ENCODE data around the gene MIP.
"Not testable (repeated sequence)": the region's sequence is repeated elsewhere in the genome, so short reads cannot be mapped to it uniquely, and the experiment has no call there.

MIP gene

GRCh38 chr12:56454557-56454956, at the start of gene MIP:
Gene MIP, minus strand, starts transcription at chr12:56454657. Its CDS starts 44 bp downstream, at chr12:56454613.
- H3K4me3 ChIP-seq (ENCODE audit: low read length), result no peak within 1 kb of the TSS
- TF ChIP-seq ZNF274 (IDR thresholded peaks at IDR 0.05; ENCODE audit: low read depth, low read length), result no peak

DNA sequence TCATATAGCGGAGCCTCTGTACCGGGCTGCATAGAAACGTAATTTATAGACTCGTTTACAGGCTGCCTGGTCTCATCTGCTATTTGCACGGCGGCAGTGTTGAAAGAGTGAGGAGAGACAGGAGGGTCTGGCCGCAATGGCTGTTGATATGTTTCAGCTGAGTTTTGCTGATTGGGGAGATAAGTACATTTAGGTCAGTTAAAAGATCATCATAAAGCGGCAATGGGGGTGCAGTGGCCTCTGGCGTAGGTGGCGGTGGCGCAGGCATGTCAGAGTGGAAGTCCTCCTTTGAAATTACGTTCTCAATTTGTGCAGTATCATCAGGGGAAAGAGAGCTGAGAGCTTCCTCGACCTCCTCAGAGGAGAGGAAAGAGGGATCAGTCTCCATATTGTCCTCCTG, 45.4 kb upstream of the MIP start:
- H3K4me3 ChIP-seq (ENCODE audit: low read length), result not testable (repeated sequence)

GRCh38 chr12:56499452-56499851, 45.0 kb upstream of the MIP start:
- H3K4me3 ChIP-seq (ENCODE audit: low read length), result not testable (repeated sequence)

DNA sequence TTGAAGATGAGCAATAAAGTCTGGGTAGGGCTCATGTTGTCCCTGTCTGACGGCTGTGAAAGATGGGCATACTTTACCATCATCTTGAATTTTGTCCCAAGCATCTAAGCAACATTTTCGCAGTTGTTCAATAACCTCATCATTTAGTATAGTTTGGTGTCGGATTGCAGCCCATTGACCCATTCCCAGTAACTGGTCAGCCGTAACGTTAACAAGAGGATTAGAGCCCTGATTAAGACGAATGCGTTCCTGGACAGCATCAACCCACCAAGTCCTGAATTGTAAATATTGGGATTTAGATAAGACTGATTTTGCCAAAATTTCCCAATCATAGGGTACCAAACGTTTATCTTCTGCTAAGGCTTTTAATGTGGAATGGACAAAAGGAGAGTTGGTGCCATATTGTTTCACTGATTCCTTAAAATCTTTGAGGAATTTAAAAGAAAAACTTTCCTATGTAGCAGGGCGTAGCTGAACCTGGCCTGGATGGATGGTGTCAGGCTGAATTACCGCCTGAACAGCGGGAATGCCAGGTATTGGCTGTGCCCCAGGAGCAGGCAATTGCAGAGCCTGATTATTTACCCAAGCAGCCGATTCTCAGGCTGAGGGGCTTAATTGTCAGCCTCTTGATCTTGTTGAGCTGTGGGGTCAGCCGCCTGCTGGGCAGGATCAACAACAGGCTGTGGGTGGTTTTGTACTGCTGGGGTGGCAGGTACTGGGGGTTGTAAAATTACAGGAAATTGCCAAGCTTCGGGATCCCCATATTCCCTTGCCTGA, 43.9 kb upstream of the MIP start:
- not testable (repeated sequence) for H3K4me3 ChIP-seq (ENCODE audit: low read length)

- H3K4me3 ChIP-seq (ENCODE audit: low read length), result not testable (repeated sequence)
Measured at GRCh38 chr12:56496704-56497103, 42.2 kb upstream of the MIP start.

GRCh38 chr12:56494481-56494880, 40.0 kb upstream of the MIP start:
- H3K4me3 ChIP-seq (ENCODE audit: low read length), result not testable (repeated sequence)

DNA sequence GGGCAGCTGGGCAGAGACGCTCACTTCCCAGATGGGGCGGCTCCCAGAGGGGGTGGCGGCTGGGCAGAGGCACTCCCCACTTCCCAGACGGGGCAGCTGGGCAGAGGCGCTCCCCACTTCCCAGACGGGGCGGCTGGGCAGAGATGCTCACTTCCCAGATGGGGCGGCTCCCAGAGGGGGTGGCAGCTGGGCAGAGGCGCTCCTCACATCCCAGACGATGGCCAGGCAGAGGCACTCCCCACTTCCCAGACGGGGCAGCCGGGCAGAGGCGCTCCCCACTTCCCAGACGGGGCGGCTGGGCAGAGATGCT, 39.6 kb upstream of the MIP start:
- not testable (repeated sequence) for H3K4me3 ChIP-seq (ENCODE audit: low read length)

- H3K4me3 ChIP-seq (ENCODE audit: low read length), result not testable (repeated sequence)
Measured at GRCh38 chr12:56493409-56494105, 39.1 kb upstream of the MIP start.

DNA sequence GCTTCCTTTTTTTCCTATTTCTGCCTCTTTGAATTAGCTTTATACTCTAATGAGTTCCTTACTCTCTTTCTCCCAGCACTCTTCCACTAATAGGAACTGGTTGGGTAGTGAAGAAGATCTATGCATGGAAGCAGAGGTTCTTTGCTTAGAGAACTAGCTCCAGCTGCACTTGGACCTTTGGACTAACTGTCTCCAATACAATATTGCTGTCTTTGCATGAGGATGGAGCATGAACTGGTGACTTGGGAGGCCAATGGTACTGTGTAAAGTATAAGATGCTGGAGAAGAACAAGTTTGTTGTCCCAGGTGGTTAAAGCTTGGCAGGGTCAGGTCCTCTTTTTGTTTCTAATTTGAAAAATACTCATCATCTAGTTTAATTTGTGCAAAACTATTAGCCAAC, 35.9 kb upstream of the MIP start:
- TF ChIP-seq ZNF274 (IDR thresholded peaks at IDR 0.05; ENCODE audit: low read depth, low read length), result no peak

GRCh38 chr12:56488041-56488955, 33.8 kb upstream of the MIP start, which contains the start of gene GLS2:
Gene GLS2, minus strand, starts transcription at chr12:56488161. Its CDS starts 43 bp downstream, at chr12:56488118.
- H3K4me3 ChIP-seq (ENCODE audit: low read length), result peak within 1 kb of the TSS; percentile 36; the same call in 1 of the 2 replicates
- TF ChIP-seq ZNF274 (IDR thresholded peaks at IDR 0.05; ENCODE audit: low read depth, low read length), result no peak

More for the DNA sequence above, 35.9 kb upstream of the MIP start:
- H3K4me3 ChIP-seq (ENCODE audit: low read length), result no peak overlapping the region

- peak overlapping the region; percentile 36; the same call in 1 of the 2 replicates for H3K4me3 ChIP-seq (ENCODE audit: low read length)
- TF ChIP-seq ZNF274 (IDR thresholded peaks at IDR 0.05; ENCODE audit: low read depth, low read length), result no peak
Measured at GRCh38 chr12:56487448-56488040, 33.1 kb upstream of the MIP start.

GRCh38 chr12:56486694-56487093, 32.2 kb upstream of the MIP start:
- no peak for TF ChIP-seq ZNF274 (IDR thresholded peaks at IDR 0.05; ENCODE audit: low read depth, low read length)
- H3K4me3 ChIP-seq (ENCODE audit: low read length), result no peak overlapping the region

DNA sequence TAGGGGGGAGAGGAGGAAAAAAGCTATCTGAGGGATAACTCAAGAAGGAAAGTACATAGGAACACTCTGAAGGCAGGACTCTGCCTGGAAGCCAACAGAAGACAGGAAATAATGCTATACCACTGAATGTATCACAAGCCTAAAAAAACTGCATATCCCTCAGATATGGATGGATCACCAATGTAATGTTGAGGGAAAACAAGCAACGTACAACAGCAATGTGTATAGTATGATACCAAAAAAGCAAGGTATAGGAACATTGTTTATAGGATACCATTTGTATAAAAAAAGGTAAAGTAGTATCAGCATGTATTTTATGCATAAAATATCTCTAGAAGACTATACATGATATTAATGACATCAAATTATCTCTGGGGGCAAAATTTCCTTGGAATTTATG, 30.1 kb upstream of the MIP start:
- no peak overlapping the region for H3K4me3 ChIP-seq (ENCODE audit: low read length)
- no peak for TF ChIP-seq ZNF274 (IDR thresholded peaks at IDR 0.05; ENCODE audit: low read depth, low read length)

DNA sequence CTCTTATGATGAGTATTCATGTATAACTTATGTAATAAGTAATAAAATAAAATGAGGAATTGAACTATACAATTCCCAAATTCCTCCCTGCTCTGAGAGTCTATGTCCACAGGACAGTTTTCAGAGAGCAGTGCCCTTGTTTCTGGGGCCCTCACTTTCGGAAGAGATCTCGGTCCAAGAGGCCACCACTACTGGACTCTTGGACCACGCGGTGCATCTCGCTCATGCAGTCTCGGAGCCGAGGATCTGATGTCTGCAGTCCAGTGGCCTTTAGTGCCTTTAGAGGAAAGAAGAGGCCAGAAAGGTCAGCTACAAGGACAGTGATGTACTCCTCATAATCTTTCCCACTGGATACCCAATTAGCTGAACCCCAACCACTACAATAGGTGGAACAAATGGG, 25.2 kb upstream of the MIP start:
- no peak for TF ChIP-seq ZNF274 (IDR thresholded peaks at IDR 0.05; ENCODE audit: low read depth, low read length)
- H3K4me3 ChIP-seq (ENCODE audit: low read length), result no peak overlapping the region
